GM23338 (cell line): ENCODE data around the gene FBXO34. TPM values are rescaled to one million over a fixed set of nuclear protein-coding genes. Genes with fewer than 3 reads are reported as not detected.

Experiments
- ATAC-seq: fragments of 200-7000 bp; cut with Tn5 transposase; 3 replicates; pipeline ENCODE4 v1.9.1; 2020
- DNase-seq: peaks from one replicate; pipeline ENCODE4 v3.0.0-alpha.2; 2015; ENCODE audit warnings: low spot score
- H2AFZ ChIP-seq: fragments of 200-600 bp; sonication (generic); 2 replicates; pipeline ENCODE4 v1.8.0; 2016; ENCODE audit warnings: antibody characterized with exemption, mild to moderate bottlenecking, moderate library complexity
- H3F3A ChIP-seq: fragments of 200-600 bp; sonication (generic); replicated peaks from 2 replicates; pipeline ENCODE4 v1.8.0; 2017; ENCODE audit warnings: antibody characterized with exemption, mixed run types, low read depth
- H3K27ac ChIP-seq: fragments of 200-600 bp; sonication (generic); 2 replicates; pipeline ENCODE4 v1.6.1; 2016; ENCODE audit warnings: low read depth
- H3K27me3 ChIP-seq: fragments of 200-600 bp; sonication (generic); 2 replicates; pipeline ENCODE4 v1.8.0; 2016; ENCODE audit warnings: mild to moderate bottlenecking, mixed run types, moderate library complexity; ENCODE audit not compliant: insufficient read depth
- H3K36me3 ChIP-seq: fragments of 200-600 bp; sonication (generic); 2 replicates; pipeline ENCODE4 v1.8.0; 2016; ENCODE audit warnings: mild to moderate bottlenecking; ENCODE audit not compliant: insufficient read depth
- H3K4me1 ChIP-seq: fragments of 200-600 bp; sonication (generic); 2 replicates; pipeline ENCODE4 v1.8.0; 2016; ENCODE audit warnings: mild to moderate bottlenecking, moderate library complexity; ENCODE audit not compliant: insufficient read depth
- H3K4me2 ChIP-seq: fragments of 200-600 bp; sonication (generic); 2 replicates; pipeline ENCODE4 v1.7.1; 2017; ENCODE audit warnings: mixed run types
- H3K4me3 ChIP-seq: fragments of 200-600 bp; sonication (generic); 2 replicates; pipeline ENCODE4 v1.6.1; 2016; ENCODE audit warnings: mixed run types
- H3K79me2 ChIP-seq: fragments of 200-600 bp; sonication (generic); replicated peaks from 2 replicates; pipeline ENCODE4 v1.8.0; 2017; ENCODE audit warnings: mild to moderate bottlenecking; ENCODE audit not compliant: insufficient read depth
- H3K9me2 ChIP-seq: fragments of 200-600 bp; sonication (generic); 2 replicates; pipeline ENCODE4 v1.8.0; 2017; ENCODE audit not compliant: insufficient read depth
- H4K20me1 ChIP-seq: fragments of 200-600 bp; sonication (generic); replicated peaks from 2 replicates; pipeline ENCODE4 v1.8.0; 2017; ENCODE audit warnings: mild to moderate bottlenecking; ENCODE audit not compliant: insufficient read depth
- H3K27ac Mint-ChIP-seq: 2 replicates; pipeline ENCODE4 v1.8.0; 2020; ENCODE audit warnings: inconsistent platforms, mild to moderate bottlenecking, moderate library complexity, mixed read lengths
- H3K27me3 Mint-ChIP-seq: 3 replicates; pipeline ENCODE4 v1.8.0; 2022; ENCODE audit warnings: low read depth, mild to moderate bottlenecking, moderate library complexity, mixed read lengths, inconsistent platforms; ENCODE audit not compliant: insufficient read depth, poor library complexity
- H3K36me3 Mint-ChIP-seq: 3 replicates; pipeline ENCODE4 v1.8.0; 2021; ENCODE audit warnings: low read depth, mild to moderate bottlenecking, inconsistent platforms, moderate library complexity, mixed read lengths
- H3K4me1 Mint-ChIP-seq: 3 replicates; pipeline ENCODE4 v1.8.0; 2020; ENCODE audit warnings: mild to moderate bottlenecking, inconsistent platforms, mixed read lengths
- H3K4me3 Mint-ChIP-seq: 3 replicates; pipeline ENCODE4 v1.8.0; 2021; ENCODE audit warnings: moderate library complexity, mild to moderate bottlenecking, inconsistent platforms, mixed read lengths
- H3K9me3 Mint-ChIP-seq: 3 replicates; pipeline ENCODE4 v1.8.0; 2020; ENCODE audit warnings: moderate library complexity, mild to moderate bottlenecking, inconsistent platforms, mixed read lengths
- REST ChIP-seq: IDR thresholded peaks from one replicate; pipeline ENCODE4 v1.6.1; 2018; ENCODE audit warnings: antibody characterized with exemption; ENCODE audit not compliant: unreplicated experiment
- ZNF462 ChIP-seq: fragments of 250-450 bp; sonication (Bioruptor Pico); IDR thresholded peaks from 2 replicates; pipeline ENCODE4 v1.5.0; 2020; ENCODE audit warnings: mild to moderate bottlenecking, moderate library complexity
- polyA plus RNA-seq: library from polyadenylated mRNA; unstranded; fragments of >200 nt; fragmentation: Nextera tagmentation; extraction: Ambion mirVana; gene quantifications from 2 replicates; pipeline ENCODE4 v1.2.1, GENCODE V29; 2016
- total RNA-seq: library from RNA; depleted of rRNA; stranded (reverse); fragments of >200 nt; shearing (Covaris generic); gene quantifications from 2 replicates; pipeline ENCODE4 v1.2.3, GENCODE V29; 2014

Gene FBXO34
- total and polyA plus RNA-seq, 2 experiments from 2014 or later: 9.4 to 13.4 TPM

- Histone ChIP-seq H3K9me2 (no peaks in the 10 kb centered on the region), H3K27me3 (no peaks in the 10 kb centered on the region), H2AFZ (no peak overlapping the region), H3K4me2 (no peak overlapping the region), H3K4me1 (peaks cover 7% of the 10 kb centered on the region), H3K36me3 (no peaks in the 10 kb centered on the region), H3K79me2 (peaks cover 75% of the 10 kb centered on the region), H4K20me1 (peaks cover 15% of the 10 kb centered on the region), H3K4me3 (no peak overlapping the region), H3F3A (no peaks in the 10 kb centered on the region), H3K27ac (no peak overlapping the region)
- Mint-ChIP-seq H3K4me1 (peaks cover 18% of the 10 kb centered on the region), H3K9me3 (no peaks in the 10 kb centered on the region), H3K27ac (no peak overlapping the region), H3K27me3 (peaks cover 4% of the 10 kb centered on the region), H3K36me3 (no peaks in the 10 kb centered on the region), H3K4me3 (no peak overlapping the region)
- no peak for TF ChIP-seq ZNF462 (CRISPR knock-in tag)
- TF ChIP-seq REST: no peak
- DNase-seq: no peak
- ATAC-seq: no peak
Observed at GRCh38 chr14:55274751-55275150, 3.5 kb downstream of the FBXO34 start.
